GM23338 (cell line): ENCODE results near the gene MICALL2. TPM values are rescaled to one million over a fixed set of nuclear protein-coding genes. Genes with fewer than 3 reads are reported as not detected.

Experiments
- ATAC-seq: fragments of 200-7000 bp; cut with Tn5 transposase; 3 replicates; pipeline ENCODE4 v1.9.1; 2020
- DNase-seq: peaks from one replicate; pipeline ENCODE4 v3.0.0-alpha.2; 2015; ENCODE audit warnings: low spot score
- H2AFZ ChIP-seq: fragments of 200-600 bp; sonication (generic); 2 replicates; pipeline ENCODE4 v1.8.0; 2016; ENCODE audit warnings: antibody characterized with exemption, mild to moderate bottlenecking, moderate library complexity
- H3F3A ChIP-seq: fragments of 200-600 bp; sonication (generic); replicated peaks from 2 replicates; pipeline ENCODE4 v1.8.0; 2017; ENCODE audit warnings: antibody characterized with exemption, mixed run types, low read depth
- H3K27ac ChIP-seq: fragments of 200-600 bp; sonication (generic); 2 replicates; pipeline ENCODE4 v1.6.1; 2016; ENCODE audit warnings: low read depth
- H3K27me3 ChIP-seq: fragments of 200-600 bp; sonication (generic); 2 replicates; pipeline ENCODE4 v1.8.0; 2016; ENCODE audit warnings: mild to moderate bottlenecking, mixed run types, moderate library complexity; ENCODE audit not compliant: insufficient read depth
- H3K36me3 ChIP-seq: fragments of 200-600 bp; sonication (generic); 2 replicates; pipeline ENCODE4 v1.8.0; 2016; ENCODE audit warnings: mild to moderate bottlenecking; ENCODE audit not compliant: insufficient read depth
- H3K4me1 ChIP-seq: fragments of 200-600 bp; sonication (generic); 2 replicates; pipeline ENCODE4 v1.8.0; 2016; ENCODE audit warnings: mild to moderate bottlenecking, moderate library complexity; ENCODE audit not compliant: insufficient read depth
- H3K4me2 ChIP-seq: fragments of 200-600 bp; sonication (generic); 2 replicates; pipeline ENCODE4 v1.7.1; 2017; ENCODE audit warnings: mixed run types
- H3K4me3 ChIP-seq: fragments of 200-600 bp; sonication (generic); 2 replicates; pipeline ENCODE4 v1.6.1; 2016; ENCODE audit warnings: mixed run types
- H3K79me2 ChIP-seq: fragments of 200-600 bp; sonication (generic); replicated peaks from 2 replicates; pipeline ENCODE4 v1.8.0; 2017; ENCODE audit warnings: mild to moderate bottlenecking; ENCODE audit not compliant: insufficient read depth
- H3K9me2 ChIP-seq: fragments of 200-600 bp; sonication (generic); 2 replicates; pipeline ENCODE4 v1.8.0; 2017; ENCODE audit not compliant: insufficient read depth
- H4K20me1 ChIP-seq: fragments of 200-600 bp; sonication (generic); replicated peaks from 2 replicates; pipeline ENCODE4 v1.8.0; 2017; ENCODE audit warnings: mild to moderate bottlenecking; ENCODE audit not compliant: insufficient read depth
- H3K27ac Mint-ChIP-seq: 2 replicates; pipeline ENCODE4 v1.8.0; 2020; ENCODE audit warnings: inconsistent platforms, mild to moderate bottlenecking, moderate library complexity, mixed read lengths
- H3K27me3 Mint-ChIP-seq: 3 replicates; pipeline ENCODE4 v1.8.0; 2022; ENCODE audit warnings: low read depth, mild to moderate bottlenecking, moderate library complexity, mixed read lengths, inconsistent platforms; ENCODE audit not compliant: insufficient read depth, poor library complexity
- H3K36me3 Mint-ChIP-seq: 3 replicates; pipeline ENCODE4 v1.8.0; 2021; ENCODE audit warnings: low read depth, mild to moderate bottlenecking, inconsistent platforms, moderate library complexity, mixed read lengths
- H3K4me1 Mint-ChIP-seq: 3 replicates; pipeline ENCODE4 v1.8.0; 2020; ENCODE audit warnings: mild to moderate bottlenecking, inconsistent platforms, mixed read lengths
- H3K4me3 Mint-ChIP-seq: 3 replicates; pipeline ENCODE4 v1.8.0; 2021; ENCODE audit warnings: moderate library complexity, mild to moderate bottlenecking, inconsistent platforms, mixed read lengths
- H3K9me3 Mint-ChIP-seq: 3 replicates; pipeline ENCODE4 v1.8.0; 2020; ENCODE audit warnings: moderate library complexity, mild to moderate bottlenecking, inconsistent platforms, mixed read lengths
- CREB1 ChIP-seq: fragments of 250-450 bp; sonication (Bioruptor Pico); IDR thresholded peaks from 2 replicates; pipeline ENCODE4 v1.5.0; 2020; ENCODE audit warnings: low read depth, mild to moderate bottlenecking, moderate library complexity
- EZH2 ChIP-seq: fragments of 200-600 bp; sonication (generic); IDR thresholded peaks from one replicate; pipeline ENCODE4 v1.8.0; 2017; ENCODE audit warnings: antibody characterized with exemption, mild to moderate bottlenecking, low read depth; ENCODE audit not compliant: unreplicated experiment
- EZH2phosphoT487 ChIP-seq: fragments of 200-600 bp; sonication (generic); IDR thresholded peaks from one replicate; pipeline ENCODE4 v1.8.1; 2018; ENCODE audit warnings: antibody characterized with exemption; ENCODE audit not compliant: unreplicated experiment
- NANOG ChIP-seq: IDR thresholded peaks from 2 replicates; pipeline ENCODE4 v1.6.1; 2016; ENCODE audit warnings: antibody characterized with exemption, borderline replicate concordance
- POLR2AphosphoS5 ChIP-seq: IDR thresholded peaks from 2 replicates; pipeline ENCODE4 v1.6.1; 2016; ENCODE audit warnings: antibody characterized with exemption, low read depth
- ZNF114 ChIP-seq: fragments of 250-450 bp; sonication (Bioruptor Pico); IDR thresholded peaks from 2 replicates; pipeline ENCODE4 v1.5.0; 2020; ENCODE audit warnings: mild to moderate bottlenecking, moderate library complexity
- polyA plus RNA-seq: library from polyadenylated mRNA; unstranded; fragments of >200 nt; fragmentation: Nextera tagmentation; extraction: Ambion mirVana; gene quantifications from 2 replicates; pipeline ENCODE4 v1.2.1, GENCODE V29; 2016
- total RNA-seq: library from RNA; depleted of rRNA; stranded (reverse); fragments of >200 nt; shearing (Covaris generic); gene quantifications from 2 replicates; pipeline ENCODE4 v1.2.3, GENCODE V29; 2014
- TF ChIP-seq, protein P1 (sequence below): fragments of 250-450 bp; sonication (Bioruptor Pico); IDR thresholded peaks from 2 replicates; pipeline ENCODE4 v1.5.0; 2020; ENCODE audit warnings: mild to moderate bottlenecking, moderate library complexity
- TF ChIP-seq, protein P2 (sequence below): IDR thresholded peaks from one replicate; pipeline ENCODE4 v1.6.1; 2018; ENCODE audit warnings: antibody characterized with exemption; ENCODE audit not compliant: unreplicated experiment
- TF ChIP-seq, protein P3 (sequence below), 2 experiments: fragments of 200-600 bp in 1 of 2; sonication (generic) in 1 of 2; conservative IDR thresholded peaks; 2 replicates each; pipeline versions ENCODE4 v1.5.1 to v1.6.1; 2016 to 2017; ENCODE audit warnings: antibody characterized with exemption in 2 of 2, low read depth in 2 of 2, mild to moderate bottlenecking in 2 of 2, moderate library complexity in 1 of 2

The MICALL2 gene
- total and polyA plus RNA-seq, 2 experiments from 2014 or later: 7.0 to 13.0 TPM

DNA sequence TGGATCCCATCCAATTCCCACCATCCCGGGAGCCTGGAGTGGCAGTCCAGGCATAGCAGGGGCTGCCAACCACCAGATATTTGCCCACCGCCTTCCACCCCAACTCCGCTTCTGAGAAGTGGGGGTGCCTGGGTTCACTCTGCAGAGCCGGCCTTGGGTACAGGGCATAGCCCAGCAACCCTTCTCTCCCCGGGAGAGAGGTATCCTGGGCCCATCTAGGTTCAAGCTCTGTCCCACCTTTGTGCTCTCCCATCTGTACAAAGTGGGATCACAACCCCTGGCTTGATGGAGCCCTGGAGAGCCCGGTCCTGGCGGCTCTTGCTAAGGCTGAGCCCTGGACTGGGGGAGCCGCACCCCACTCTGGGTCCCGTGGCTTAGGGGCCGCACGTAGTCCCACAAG, 12.2 kb downstream of the MICALL2 start:
- no peak for ATAC-seq

DNA sequence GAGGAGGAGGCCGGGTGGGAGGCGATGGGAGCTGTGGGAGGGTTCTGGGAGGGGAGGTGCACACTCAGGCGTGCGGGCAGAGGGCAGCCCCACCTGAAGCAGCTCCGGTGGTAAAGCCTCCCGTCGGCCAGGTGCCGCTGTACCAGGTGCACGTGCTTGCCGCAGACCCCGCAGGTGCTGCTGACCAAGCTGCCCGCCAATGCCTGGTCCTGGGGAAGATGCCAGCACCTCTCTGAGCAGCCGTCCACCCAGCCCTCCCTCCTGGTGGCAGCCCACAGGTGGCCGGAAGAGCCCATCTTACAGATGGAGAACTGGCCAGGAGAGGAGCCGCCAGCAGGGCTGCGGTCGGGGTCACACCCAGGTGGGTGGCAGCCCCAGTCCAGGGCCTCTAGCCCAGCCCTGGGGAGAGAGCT, 12.6 kb downstream of the MICALL2 start:
- no peak overlapping the region for H3K4me3 ChIP-seq

More for the DNA sequence above, 12.2 kb downstream of the MICALL2 start:
- Histone ChIP-seq H3K36me3 (no peaks in the 10 kb centered on the region), H4K20me1 (no peaks in the 10 kb centered on the region), H3K4me2 (no peak overlapping the region), H3K79me2 (no peaks in the 10 kb centered on the region), H3K27me3 (no peaks in the 10 kb centered on the region), H3K27ac (no peak overlapping the region), H3F3A (no peaks in the 10 kb centered on the region), H3K9me2 (no peaks in the 10 kb centered on the region), H2AFZ (no peak overlapping the region), H3K4me3 (no peak overlapping the region), H3K4me1 (no peaks in the 10 kb centered on the region)
- peaks cover 4% of the 10 kb centered on the region for H3K27me3 Mint-ChIP-seq
- no peaks in the 10 kb centered on the region for H3K36me3 Mint-ChIP-seq
- H3K4me3 Mint-ChIP-seq: no peak overlapping the region
- TF ChIP-seq EZH2phosphoT487 (no peak), ZNF114 (no peak), CREB1 (no peak), EZH2 (no peak)
- H3K4me1 Mint-ChIP-seq: peaks cover 2% of the 10 kb centered on the region; the same call in 1 of the 3 replicates
- no peak for DNase-seq
- no peak overlapping the region for H3K27ac Mint-ChIP-seq
- H3K9me3 Mint-ChIP-seq: no peaks in the 10 kb centered on the region; the same call in 2 of the 3 replicates

More for the DNA sequence above, 12.6 kb downstream of the MICALL2 start:
- Histone ChIP-seq H3K27me3 (no peaks in the 10 kb centered on the region), H2AFZ (no peak overlapping the region), H3K4me1 (no peaks in the 10 kb centered on the region), H3K27ac (no peak overlapping the region), H4K20me1 (no peaks in the 10 kb centered on the region), H3K36me3 (no peaks in the 10 kb centered on the region), H3K9me2 (no peaks in the 10 kb centered on the region), H3K79me2 (no peaks in the 10 kb centered on the region), H3F3A (no peaks in the 10 kb centered on the region), H3K4me2 (no peak overlapping the region)
- TF ChIP-seq, protein P1, sequence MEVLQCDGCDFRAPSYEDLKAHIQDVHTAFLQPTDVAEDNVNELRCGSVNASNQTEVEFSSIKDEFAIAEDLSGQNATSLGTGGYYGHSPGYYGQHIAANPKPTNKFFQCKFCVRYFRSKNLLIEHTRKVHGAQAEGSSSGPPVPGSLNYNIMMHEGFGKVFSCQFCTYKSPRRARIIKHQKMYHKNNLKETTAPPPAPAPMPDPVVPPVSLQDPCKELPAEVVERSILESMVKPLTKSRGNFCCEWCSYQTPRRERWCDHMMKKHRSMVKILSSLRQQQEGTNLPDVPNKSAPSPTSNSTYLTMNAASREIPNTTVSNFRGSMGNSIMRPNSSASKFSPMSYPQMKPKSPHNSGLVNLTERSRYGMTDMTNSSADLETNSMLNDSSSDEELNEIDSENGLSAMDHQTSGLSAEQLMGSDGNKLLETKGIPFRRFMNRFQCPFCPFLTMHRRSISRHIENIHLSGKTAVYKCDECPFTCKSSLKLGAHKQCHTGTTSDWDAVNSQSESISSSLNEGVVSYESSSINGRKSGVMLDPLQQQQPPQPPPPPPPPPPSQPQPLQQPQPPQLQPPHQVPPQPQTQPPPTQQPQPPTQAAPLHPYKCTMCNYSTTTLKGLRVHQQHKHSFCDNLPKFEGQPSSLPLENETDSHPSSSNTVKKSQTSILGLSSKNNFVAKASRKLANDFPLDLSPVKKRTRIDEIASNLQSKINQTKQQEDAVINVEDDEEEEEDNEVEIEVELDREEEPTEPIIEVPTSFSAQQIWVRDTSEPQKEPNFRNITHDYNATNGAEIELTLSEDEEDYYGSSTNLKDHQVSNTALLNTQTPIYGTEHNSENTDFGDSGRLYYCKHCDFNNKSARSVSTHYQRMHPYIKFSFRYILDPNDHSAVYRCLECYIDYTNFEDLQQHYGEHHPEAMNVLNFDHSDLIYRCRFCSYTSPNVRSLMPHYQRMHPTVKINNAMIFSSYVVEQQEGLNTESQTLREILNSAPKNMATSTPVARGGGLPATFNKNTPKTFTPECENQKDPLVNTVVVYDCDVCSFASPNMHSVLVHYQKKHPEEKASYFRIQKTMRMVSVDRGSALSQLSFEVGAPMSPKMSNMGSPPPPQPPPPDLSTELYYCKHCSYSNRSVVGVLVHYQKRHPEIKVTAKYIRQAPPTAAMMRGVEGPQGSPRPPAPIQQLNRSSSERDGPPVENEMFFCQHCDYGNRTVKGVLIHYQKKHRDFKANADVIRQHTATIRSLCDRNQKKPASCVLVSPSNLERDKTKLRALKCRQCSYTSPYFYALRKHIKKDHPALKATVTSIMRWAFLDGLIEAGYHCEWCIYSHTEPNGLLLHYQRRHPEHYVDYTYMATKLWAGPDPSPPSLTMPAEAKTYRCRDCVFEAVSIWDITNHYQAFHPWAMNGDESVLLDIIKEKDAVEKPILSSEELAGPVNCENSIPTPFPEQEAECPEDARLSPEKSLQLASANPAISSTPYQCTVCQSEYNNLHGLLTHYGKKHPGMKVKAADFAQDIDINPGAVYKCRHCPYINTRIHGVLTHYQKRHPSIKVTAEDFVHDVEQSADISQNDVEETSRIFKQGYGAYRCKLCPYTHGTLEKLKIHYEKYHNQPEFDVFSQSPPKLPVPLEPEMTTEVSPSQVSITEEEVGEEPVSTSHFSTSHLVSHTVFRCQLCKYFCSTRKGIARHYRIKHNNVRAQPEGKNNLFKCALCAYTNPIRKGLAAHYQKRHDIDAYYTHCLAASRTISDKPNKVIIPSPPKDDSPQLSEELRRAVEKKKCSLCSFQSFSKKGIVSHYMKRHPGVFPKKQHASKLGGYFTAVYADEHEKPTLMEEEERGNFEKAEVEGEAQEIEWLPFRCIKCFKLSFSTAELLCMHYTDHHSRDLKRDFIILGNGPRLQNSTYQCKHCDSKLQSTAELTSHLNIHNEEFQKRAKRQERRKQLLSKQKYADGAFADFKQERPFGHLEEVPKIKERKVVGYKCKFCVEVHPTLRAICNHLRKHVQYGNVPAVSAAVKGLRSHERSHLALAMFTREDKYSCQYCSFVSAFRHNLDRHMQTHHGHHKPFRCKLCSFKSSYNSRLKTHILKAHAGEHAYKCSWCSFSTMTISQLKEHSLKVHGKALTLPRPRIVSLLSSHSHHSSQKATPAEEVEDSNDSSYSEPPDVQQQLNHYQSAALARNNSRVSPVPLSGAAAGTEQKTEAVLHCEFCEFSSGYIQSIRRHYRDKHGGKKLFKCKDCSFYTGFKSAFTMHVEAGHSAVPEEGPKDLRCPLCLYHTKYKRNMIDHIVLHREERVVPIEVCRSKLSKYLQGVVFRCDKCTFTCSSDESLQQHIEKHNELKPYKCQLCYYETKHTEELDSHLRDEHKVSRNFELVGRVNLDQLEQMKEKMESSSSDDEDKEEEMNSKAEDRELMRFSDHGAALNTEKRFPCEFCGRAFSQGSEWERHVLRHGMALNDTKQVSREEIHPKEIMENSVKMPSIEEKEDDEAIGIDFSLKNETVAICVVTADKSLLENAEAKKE (CRISPR knock-in tag): no peak
- TF ChIP-seq, protein P2, sequence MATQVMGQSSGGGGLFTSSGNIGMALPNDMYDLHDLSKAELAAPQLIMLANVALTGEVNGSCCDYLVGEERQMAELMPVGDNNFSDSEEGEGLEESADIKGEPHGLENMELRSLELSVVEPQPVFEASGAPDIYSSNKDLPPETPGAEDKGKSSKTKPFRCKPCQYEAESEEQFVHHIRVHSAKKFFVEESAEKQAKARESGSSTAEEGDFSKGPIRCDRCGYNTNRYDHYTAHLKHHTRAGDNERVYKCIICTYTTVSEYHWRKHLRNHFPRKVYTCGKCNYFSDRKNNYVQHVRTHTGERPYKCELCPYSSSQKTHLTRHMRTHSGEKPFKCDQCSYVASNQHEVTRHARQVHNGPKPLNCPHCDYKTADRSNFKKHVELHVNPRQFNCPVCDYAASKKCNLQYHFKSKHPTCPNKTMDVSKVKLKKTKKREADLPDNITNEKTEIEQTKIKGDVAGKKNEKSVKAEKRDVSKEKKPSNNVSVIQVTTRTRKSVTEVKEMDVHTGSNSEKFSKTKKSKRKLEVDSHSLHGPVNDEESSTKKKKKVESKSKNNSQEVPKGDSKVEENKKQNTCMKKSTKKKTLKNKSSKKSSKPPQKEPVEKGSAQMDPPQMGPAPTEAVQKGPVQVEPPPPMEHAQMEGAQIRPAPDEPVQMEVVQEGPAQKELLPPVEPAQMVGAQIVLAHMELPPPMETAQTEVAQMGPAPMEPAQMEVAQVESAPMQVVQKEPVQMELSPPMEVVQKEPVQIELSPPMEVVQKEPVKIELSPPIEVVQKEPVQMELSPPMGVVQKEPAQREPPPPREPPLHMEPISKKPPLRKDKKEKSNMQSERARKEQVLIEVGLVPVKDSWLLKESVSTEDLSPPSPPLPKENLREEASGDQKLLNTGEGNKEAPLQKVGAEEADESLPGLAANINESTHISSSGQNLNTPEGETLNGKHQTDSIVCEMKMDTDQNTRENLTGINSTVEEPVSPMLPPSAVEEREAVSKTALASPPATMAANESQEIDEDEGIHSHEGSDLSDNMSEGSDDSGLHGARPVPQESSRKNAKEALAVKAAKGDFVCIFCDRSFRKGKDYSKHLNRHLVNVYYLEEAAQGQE: no peak
- TF ChIP-seq, protein P3, sequence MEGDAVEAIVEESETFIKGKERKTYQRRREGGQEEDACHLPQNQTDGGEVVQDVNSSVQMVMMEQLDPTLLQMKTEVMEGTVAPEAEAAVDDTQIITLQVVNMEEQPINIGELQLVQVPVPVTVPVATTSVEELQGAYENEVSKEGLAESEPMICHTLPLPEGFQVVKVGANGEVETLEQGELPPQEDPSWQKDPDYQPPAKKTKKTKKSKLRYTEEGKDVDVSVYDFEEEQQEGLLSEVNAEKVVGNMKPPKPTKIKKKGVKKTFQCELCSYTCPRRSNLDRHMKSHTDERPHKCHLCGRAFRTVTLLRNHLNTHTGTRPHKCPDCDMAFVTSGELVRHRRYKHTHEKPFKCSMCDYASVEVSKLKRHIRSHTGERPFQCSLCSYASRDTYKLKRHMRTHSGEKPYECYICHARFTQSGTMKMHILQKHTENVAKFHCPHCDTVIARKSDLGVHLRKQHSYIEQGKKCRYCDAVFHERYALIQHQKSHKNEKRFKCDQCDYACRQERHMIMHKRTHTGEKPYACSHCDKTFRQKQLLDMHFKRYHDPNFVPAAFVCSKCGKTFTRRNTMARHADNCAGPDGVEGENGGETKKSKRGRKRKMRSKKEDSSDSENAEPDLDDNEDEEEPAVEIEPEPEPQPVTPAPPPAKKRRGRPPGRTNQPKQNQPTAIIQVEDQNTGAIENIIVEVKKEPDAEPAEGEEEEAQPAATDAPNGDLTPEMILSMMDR (conservative IDR thresholded peaks at IDR 0.05; ENCODE audit: low read depth in 2 of 2): no peak
- TF ChIP-seq NANOG (no peak), POLR2AphosphoS5 (no peak), CREB1 (no peak), ZNF114 (no peak)
- Mint-ChIP-seq H3K27me3 (peaks cover 4% of the 10 kb centered on the region), H3K9me3 (no peaks in the 10 kb centered on the region; the same call in 1 of the 3 replicates), H3K4me1 (peaks cover 2% of the 10 kb centered on the region; the same call in 1 of the 3 replicates), H3K36me3 (no peaks in the 10 kb centered on the region), H3K4me3 (no peak overlapping the region), H3K27ac (no peak overlapping the region)
- ATAC-seq (peak; percentile 14; the same call in 2 of the 3 replicates), DNase-seq (no peak)
